ENCODE results near the gene HK3. TPM values are rescaled to one million over a fixed set of nuclear protein-coding genes. Genes with fewer than 3 reads are reported as not detected.
A peak's percentile ranks its signal among the peaks of the same experiment; 100 is the strongest.

Gene HK3
- total RNA-seq, 2 experiments from 2014 or later, result 1.3 to 2.3 TPM

DNA sequence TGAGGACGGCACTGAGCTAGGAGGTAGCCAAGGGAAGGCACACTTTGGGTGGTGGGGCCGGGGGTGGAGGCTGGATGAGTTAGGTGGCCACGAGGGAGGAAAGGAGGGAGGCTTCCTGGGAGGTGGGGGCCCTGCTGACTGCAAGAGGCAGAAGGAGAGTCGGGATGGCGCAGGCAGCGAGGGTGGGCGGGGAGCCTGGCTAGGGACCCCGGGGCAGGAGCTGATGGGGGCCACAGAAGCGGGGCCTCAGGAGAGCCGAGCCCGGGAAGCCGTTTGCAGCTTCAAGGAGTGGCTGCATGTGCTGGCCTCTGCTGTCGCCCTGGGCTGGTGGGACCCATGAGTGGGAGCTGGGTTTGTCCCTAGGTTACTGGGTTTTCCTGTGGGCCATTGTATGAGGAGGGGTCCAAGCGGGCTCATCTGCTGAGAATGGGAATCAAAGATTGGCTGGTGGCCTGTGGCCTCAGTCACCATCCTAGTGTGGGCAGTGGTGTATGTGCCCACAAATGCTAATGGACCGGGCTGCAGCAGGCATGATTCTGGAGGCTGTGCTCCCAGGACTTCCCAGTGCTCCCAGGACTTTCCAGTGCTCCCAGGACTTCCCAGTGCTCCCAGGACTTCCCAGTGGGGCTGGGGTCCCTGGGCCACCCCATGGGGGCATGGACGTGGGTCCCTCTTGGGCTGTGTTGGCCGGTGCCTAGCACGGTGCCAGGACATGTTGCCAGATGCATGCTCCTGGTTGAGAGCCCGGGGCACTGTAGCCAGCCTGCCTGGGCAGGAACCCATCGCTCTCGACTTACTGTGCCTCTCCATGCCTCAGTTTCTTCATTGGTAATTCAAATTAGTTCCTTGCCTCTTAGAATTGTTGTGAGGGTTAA, 48.5 kb downstream of the HK3 start:
- Mint-ChIP-seq H3K4me1 (no peaks in the 10 kb centered on the region), H3K4me3 (no peak overlapping the region), H3K9me3 (no peaks in the 10 kb centered on the region), H3K36me3 (no peaks in the 10 kb centered on the region), H3K27ac (no peak overlapping the region), H3K27me3 (peaks cover 10% of the 10 kb centered on the region)
- no peak for DNase-seq
- no peak for ATAC-seq (ENCODE audit: low read depth)
- POLR2A ChIA-PET, result no interaction called here

DNA sequence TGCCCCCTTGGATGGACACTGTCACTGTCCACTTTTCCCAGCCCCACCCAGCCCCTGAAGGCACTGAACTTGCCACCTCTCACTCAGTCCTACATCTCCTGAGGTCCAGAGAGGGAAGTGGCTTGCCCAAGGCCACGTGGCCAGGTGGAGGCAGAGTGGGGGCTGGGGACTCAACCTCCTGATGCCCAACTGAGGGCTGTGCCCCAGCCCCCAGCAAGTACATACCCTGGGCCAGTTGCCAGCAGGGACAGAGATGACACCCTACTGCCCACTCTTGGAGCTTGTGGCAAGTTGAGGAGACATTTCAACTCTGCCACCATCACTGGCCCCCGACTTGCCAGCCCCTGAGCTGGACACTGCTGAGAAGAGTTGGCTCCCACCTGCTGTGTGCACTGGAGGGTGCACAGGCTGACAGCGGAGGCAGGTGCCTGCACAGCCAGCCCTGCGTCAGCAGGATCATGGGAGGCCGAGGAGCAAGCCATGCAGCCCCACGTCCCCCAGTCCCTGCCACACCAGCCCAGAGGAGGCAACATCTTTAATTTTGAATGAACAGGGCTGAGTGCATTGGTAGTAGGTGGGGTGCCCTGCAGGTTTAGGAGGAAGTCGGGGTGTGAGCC, 49.4 kb downstream of the HK3 start:
- DNase-seq (no peak), ATAC-seq (ENCODE audit: low read depth) (no peak)
- Mint-ChIP-seq H3K4me1 (peaks cover 2% of the 10 kb centered on the region), H3K27me3 (peaks cover 13% of the 10 kb centered on the region), H3K27ac (no peak overlapping the region), H3K9me3 (no peaks in the 10 kb centered on the region), H3K36me3 (no peaks in the 10 kb centered on the region), H3K4me3 (no peak overlapping the region)
- POLR2A ChIA-PET, result no interaction called here

DNA sequence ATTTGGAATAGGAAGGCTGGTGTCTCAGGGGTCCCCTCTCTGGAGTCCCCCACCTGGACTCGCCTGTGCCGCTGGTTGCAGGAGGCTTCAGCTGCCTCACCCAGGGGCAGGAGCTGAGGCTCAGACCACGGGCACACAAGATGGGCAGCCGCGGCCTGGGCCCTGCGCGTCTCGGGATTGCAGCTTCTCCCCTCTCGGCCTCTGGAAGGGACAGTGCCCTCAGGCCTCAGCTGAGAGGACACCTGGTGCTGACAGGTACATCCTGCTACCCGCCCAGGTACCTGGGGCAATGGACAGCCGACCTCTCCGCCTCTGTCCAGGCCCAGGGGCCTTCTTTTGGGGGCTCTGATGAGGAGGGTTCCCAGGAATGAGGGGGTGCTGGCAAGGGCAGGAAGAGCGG, 50.5 kb downstream of the HK3 start:
- POLR2A ChIA-PET, result no interaction called here
- peaks cover 2% of the 10 kb centered on the region for H3K4me1 Mint-ChIP-seq
- DNase-seq (no peak), ATAC-seq (ENCODE audit: low read depth) (no peak)
- H3K4me3 Mint-ChIP-seq, result no peak overlapping the region
- H3K9me3 Mint-ChIP-seq, result no peaks in the 10 kb centered on the region
- H3K27ac Mint-ChIP-seq, result no peak overlapping the region
- peaks cover 13% of the 10 kb centered on the region for H3K27me3 Mint-ChIP-seq
- H3K36me3 Mint-ChIP-seq, result no peaks in the 10 kb centered on the region

DNA sequence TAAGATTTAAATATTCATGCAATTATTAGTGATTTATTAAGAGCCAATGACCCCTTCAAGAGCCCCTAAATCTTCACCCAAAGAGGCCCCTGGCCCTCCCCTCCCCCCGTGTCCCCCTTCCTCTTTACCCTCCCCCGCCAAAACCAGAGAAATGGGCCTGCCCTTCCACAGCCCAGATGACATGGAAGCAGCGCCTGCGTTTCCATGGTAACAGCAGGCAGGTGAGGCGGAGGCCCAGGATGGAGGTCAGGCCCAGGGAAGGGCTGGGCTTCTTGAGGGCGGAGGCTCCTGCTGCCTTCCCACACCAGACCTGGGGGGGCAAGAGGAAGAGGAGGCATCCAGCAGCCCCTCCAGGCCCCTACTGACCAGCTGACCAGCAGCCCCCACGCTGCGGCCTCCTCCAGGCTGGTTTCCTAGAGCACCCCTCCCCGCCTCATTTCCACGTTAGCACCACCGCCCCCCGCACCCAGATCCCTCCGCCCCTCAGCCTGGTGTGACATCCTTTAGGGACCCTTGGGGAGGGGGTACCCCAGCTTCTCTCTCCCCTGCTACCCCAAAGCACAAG, 51.3 kb downstream of the HK3 start:
- Mint-ChIP-seq H3K27ac (no peak overlapping the region), H3K9me3 (no peaks in the 10 kb centered on the region), H3K27me3 (peaks cover 12% of the 10 kb centered on the region), H3K36me3 (no peaks in the 10 kb centered on the region), H3K4me1 (peaks cover 2% of the 10 kb centered on the region), H3K4me3 (no peak overlapping the region)
- POLR2A ChIA-PET, result no interaction called here
- ATAC-seq (ENCODE audit: low read depth) (no peak), DNase-seq (no peak)

DNA sequence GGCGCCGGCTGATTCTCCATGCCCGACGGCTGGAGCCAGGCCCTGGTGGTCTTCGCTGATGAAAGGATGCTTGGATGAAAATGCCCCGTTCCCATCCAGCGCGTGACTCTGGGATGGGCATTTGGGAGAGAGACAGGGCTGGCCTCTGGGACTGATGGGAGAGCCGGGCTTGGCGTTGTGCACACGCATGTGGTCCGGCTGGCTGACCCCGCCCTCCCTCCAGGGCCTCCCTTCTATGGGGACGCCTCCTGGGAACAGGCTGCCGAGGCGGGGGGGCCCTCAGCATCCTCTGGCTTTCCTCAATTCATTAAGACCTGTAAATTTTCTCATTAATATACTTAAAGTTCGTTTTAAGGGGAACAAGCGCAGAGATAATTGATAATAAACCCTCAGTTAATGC, 52.0 kb downstream of the HK3 start:
- Mint-ChIP-seq H3K27ac (no peak overlapping the region), H3K36me3 (no peaks in the 10 kb centered on the region), H3K9me3 (no peaks in the 10 kb centered on the region), H3K4me1 (peaks cover 2% of the 10 kb centered on the region), H3K27me3 (peaks cover 10% of the 10 kb centered on the region), H3K4me3 (no peak overlapping the region)
- ATAC-seq (ENCODE audit: low read depth), result no peak
- DNase-seq, result no peak
- POLR2A ChIA-PET, result no interaction called here

DNA sequence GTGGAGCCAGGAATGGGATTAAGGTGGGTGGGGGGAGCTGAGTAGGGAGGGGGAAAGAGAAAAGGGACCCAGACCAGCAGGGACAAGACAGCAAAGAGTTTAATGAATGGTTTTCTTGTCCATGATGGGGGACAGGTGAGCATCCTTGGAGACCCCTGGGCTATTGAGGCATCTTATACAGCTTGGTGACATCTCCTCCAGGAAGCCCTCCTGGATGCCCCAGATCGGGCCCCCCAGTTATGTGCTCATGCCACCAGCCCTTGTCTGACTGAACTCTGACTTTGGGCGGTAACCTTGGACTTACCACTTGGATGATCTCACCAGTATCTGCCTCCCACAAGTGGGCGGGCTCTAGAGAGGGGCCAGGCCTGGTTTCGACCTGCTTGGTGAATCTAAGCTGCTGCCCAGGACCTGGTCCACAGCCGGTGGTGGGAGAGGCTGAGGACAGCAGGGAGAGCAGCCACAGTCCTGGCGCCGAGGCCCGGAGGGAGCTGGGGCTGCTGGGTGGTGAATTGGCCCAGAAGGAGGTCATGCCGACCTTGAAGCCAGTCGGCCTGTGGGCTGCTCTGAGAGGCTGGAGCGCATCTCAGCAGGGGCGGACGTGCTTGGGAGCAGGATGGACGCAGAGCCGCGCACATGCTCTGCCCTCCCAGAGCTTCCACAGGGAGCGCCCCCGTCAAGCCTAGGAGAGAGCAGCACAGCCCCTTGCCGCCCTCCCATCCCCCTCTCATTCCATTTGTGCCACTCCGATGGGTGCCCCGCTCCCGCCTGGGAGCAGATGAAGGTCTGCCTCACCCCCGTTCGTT, 52.6 kb downstream of the HK3 start:
- no peaks in the 10 kb centered on the region for H3K36me3 Mint-ChIP-seq
- no peaks in the 10 kb centered on the region for H3K9me3 Mint-ChIP-seq
- no peak for DNase-seq
- ATAC-seq (ENCODE audit: low read depth), result no peak
- no peak overlapping the region for H3K27ac Mint-ChIP-seq
- POLR2A ChIA-PET, result no interaction called here
- peaks cover 2% of the 10 kb centered on the region for H3K4me1 Mint-ChIP-seq
- no peak overlapping the region for H3K4me3 Mint-ChIP-seq
- peaks cover 12% of the 10 kb centered on the region for H3K27me3 Mint-ChIP-seq

DNA sequence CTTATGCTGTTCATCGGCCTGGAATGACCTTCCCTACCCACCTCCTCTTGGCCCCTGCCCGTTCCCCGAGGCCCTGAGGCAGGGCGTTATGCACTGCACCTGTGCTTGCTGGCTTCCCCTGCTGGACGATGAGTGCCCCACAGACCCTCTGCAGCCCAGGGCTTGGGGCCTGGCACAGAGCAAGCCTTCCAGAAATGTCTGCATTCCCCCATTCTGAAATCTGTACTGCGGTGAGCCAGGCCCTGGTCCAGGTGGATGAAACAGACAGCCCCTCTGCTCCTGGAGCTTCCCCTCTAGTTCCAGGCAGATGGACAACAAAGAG, 53.8 kb downstream of the HK3 start:
- ATAC-seq (ENCODE audit: low read depth) (no peak), DNase-seq (no peak)
- Mint-ChIP-seq H3K9me3 (no peaks in the 10 kb centered on the region), H3K27ac (no peak overlapping the region), H3K27me3 (peaks cover 16% of the 10 kb centered on the region), H3K36me3 (no peaks in the 10 kb centered on the region), H3K4me1 (peaks cover 2% of the 10 kb centered on the region), H3K4me3 (no peak overlapping the region)
- POLR2A ChIA-PET, result no interaction called here

DNA sequence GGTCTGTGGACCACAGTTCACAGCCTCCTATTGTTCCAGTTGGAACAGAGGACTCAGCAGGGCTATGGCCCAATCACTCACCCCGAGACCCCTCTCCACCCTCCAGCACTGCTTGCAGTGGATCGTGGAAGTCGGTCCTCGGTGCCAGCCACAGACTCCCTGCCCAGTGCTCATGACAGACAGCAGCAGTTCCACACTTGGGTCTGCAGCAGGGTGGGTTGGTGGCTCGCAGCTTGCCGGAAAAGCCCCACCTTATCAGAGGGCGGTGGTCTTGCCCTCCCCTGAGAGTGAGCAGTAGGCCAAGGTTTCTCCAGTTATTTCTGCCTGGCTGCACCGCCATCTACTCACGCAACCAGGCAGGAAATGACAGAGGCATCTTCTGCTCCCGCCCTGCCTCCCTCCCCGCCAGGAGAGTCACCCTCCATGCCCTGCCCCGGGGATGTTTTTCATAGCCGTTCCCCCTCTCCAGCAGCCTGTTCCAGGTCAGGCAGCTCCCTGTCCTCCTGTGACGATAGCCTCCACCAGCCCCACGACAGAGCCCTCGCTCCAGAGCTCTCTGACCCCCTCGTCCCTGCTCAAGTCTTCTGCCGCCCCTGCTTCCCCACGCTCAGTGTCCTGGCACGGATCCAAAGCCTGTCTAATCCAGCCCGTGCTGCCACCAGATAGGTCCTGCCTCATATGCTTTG, 54.3 kb downstream of the HK3 start:
- H3K27ac Mint-ChIP-seq, result no peak overlapping the region
- H3K27me3 Mint-ChIP-seq, result peaks cover 19% of the 10 kb centered on the region

DNA sequence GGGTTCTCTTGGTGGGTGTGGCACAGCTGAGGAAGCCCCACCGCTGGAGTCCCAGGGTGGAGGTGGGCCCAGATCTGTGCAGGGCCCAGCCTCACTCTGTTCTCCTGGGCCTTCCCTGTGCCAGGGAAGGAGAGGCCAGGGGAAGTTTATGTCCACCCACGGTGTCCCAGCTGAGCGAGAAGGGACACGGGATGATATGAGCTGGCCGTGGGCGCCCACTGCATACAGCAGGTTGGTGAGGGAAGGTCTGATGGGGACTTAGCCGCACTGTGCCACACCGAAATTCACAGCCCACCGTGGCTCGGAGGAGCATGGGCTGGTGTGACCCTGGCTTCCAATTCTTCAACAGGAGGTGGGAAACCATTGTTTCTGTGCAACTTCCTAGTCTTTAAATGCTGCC, 54.9 kb downstream of the HK3 start:
- POLR2A ChIA-PET, result no interaction called here
- Mint-ChIP-seq H3K4me1 (peaks cover 2% of the 10 kb centered on the region), H3K27me3 (peaks cover 19% of the 10 kb centered on the region), H3K36me3 (no peaks in the 10 kb centered on the region), H3K4me3 (no peak overlapping the region), H3K27ac (no peak overlapping the region), H3K9me3 (no peaks in the 10 kb centered on the region)
- DNase-seq (no peak), ATAC-seq (ENCODE audit: low read depth) (no peak)

More for the DNA sequence above, 54.3 kb downstream of the HK3 start:
- POLR2A ChIA-PET, result no interaction called here
- DNase-seq, result no peak
- peaks cover 2% of the 10 kb centered on the region for H3K4me1 Mint-ChIP-seq
- no peak for ATAC-seq (ENCODE audit: low read depth)
- H3K9me3 Mint-ChIP-seq, result no peaks in the 10 kb centered on the region
- H3K4me3 Mint-ChIP-seq, result no peak overlapping the region
- no peaks in the 10 kb centered on the region for H3K36me3 Mint-ChIP-seq

DNA sequence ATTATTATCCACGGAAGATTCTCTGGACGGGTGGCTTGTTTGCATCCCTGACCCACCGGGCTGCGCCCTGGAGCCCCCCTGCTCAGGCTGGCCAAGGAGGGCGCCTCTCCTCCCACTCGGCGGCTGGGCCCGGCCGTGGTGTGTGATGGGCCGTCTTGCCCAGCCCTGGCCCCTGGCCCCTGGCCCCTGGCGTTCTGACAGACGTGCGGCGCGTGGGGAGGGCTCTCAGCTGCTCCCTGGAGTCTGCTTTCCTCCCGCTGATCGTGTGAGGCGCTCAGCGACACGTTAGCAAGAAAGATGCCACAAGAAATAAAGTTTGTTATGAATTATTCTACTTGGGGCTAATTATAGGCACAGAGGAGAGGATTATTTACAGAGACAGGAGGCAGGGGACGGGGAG, 55.5 kb downstream of the HK3 start:
- no peak for ATAC-seq (ENCODE audit: low read depth)
- DNase-seq, result no peak
- no peak overlapping the region for H3K4me3 Mint-ChIP-seq
- no peak overlapping the region for H3K27ac Mint-ChIP-seq
- H3K36me3 Mint-ChIP-seq, result no peaks in the 10 kb centered on the region
- peaks cover 2% of the 10 kb centered on the region for H3K4me1 Mint-ChIP-seq
- H3K9me3 Mint-ChIP-seq, result no peaks in the 10 kb centered on the region
- POLR2A ChIA-PET, result no interaction called here
- peaks cover 19% of the 10 kb centered on the region for H3K27me3 Mint-ChIP-seq

DNA sequence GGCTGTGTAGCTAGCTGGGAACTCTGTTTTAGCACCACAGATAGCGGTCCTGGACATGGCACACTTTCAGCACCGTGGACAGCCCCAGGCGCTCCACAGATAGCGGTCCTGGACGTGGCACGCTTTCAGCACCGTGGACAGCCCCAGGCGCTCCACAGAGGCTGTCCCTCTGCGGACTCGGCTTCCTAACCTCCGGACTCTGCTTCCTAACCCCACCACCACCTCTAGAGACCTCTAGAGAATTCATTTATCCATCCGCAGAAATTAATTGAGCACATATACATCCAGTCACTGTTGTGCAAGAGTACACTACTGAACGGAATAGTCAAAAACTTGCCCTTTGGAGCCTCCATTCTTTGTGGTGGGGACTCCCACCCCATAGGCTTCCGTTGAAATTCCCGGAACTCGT, 61.4 kb downstream of the HK3 start:
- Mint-ChIP-seq H3K4me3 (no peak overlapping the region), H3K27ac (no peak overlapping the region), H3K27me3 (peaks cover 13% of the 10 kb centered on the region), H3K36me3 (no peaks in the 10 kb centered on the region), H3K4me1 (no peaks in the 10 kb centered on the region), H3K9me3 (no peaks in the 10 kb centered on the region)
- DNase-seq, result peak; percentile 90
- peak; percentile 94 for ATAC-seq (ENCODE audit: low read depth)
- POLR2A ChIA-PET, result no interaction called here

DNA sequence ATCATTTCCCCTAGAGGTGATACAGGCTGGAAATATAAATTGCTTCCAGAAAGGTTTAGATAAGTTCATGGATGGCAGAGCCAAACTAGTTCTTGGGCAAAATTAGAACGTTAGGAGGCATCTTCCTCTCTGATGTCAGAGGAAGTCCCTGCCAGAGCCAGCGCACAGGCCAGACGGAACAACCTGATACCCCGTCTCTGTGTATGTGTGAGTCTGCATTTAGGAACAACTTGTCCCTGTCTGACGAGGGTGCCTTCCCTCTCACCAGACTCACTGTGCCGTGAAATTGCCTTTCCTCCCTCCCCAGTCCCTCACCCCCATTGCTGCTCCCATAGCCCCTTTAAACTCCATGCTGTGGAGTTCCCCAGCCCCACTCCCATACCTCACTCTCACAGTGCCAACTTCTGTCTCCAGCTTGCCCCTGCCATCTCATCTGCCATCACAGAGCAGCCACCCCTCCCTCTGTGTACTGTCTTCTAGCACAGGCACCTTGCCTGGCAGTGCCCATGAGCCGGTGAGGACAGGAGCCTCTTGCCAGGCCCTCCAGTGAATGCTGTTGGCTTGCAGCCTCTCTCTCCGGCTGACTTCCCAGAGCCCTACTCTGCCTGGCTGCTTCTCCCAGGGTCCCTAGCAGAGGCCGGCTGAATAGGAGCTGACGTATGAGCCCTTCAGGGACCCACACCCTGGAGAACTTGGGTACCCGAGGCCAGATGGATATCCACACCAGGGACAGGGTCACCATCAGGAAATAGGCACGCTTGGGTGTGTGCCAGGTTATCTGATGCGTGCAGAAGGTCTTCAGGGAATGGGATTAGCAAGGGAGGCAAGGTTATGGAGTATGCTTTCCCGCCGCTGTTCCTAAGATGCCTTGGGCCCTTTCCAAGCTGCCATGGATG, 62.1 kb downstream of the HK3 start:
- POLR2A ChIA-PET, result no interaction called here
- Mint-ChIP-seq H3K9me3 (no peaks in the 10 kb centered on the region), H3K36me3 (no peaks in the 10 kb centered on the region), H3K4me3 (no peak overlapping the region), H3K4me1 (no peaks in the 10 kb centered on the region), H3K27me3 (peaks cover 13% of the 10 kb centered on the region), H3K27ac (no peak overlapping the region)
- DNase-seq, result no peak
- no peak for ATAC-seq (ENCODE audit: low read depth)
